Measurements from ENCODE around the gene UFC1. TPM values are rescaled to one million over a fixed set of nuclear protein-coding genes. Genes with fewer than 3 reads are reported as not detected.
A peak's percentile ranks its signal among the peaks of the same experiment; 100 is the strongest.

The UFC1 gene
- total RNA-seq, 1 experiment from 2014 or later = 63.7 TPM

DNA sequence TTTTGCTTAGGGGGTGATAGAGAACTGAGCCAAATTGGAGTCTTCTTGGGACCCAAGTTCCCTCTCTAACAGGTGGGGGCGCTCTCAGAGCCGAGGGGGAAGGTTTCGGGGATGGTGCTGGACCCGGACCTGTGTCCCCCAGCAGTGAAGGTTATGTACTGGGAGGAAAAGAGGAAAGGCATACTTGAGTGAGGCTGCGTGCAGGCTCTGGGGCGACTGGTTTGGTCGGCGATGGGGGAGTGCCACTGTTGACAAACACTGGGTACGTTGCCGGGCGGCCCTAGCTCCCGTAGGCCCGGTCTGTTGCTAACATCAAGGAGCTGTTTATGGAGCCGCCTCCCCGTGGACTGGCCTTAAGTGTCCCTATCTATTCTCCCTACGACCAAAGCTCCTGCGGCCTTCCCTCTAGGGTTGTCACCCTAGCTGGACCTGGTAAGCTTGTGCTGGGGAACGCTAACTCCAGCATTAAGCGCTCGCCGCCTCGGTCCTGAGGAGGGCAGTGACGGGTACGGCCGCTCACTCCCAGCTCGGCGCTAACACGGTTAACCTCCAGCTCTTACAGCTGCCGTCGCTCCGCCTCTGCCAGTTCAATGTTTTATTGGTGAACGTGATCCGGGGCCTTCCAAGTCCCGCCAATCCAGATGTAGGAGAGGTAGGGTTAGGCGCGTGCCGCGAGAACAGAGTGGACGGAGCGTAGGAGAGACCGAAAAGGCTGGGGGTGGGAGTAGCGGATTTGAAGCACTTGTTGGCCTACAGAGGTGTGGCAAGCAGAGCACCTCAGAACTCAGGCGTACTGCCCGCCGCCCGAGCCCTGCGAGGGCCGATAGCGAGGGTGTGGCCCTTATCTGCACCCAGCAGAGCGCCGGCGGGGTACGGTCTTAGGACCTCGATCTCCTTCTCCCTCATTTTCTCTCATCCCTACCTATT is 12.2 kb downstream of the UFC1 start, which contains the start of gene PPOX:
Gene PPOX (plus strand): TSS at position 685 of the 927 bp plus-strand sequence. CDS start 422 bp downstream, outside the sequence.
- no peaks in the 10 kb centered on the region for H3K27me3 ChIP-seq (ENCODE audit: insufficient read depth, low read length)
- peaks cover 8 to 29% of the 10 kb centered on the region in 2 experiments; a peak in 2 of 4 replicates for H3K36me3 ChIP-seq (ENCODE audit: control insufficient read depth in 1 of 2, insufficient read depth in 2 of 2, low read length in 2 of 2)
- H3K27ac ChIP-seq (ENCODE audit: low read depth, low read length) = peak within 1 kb of the TSS; percentile 65
- no peaks in the 10 kb centered on the region for H3K9me3 ChIP-seq (ENCODE audit: control insufficient read depth in 1 of 2, insufficient read depth in 1 of 2, low read depth in 1 of 2, low read length in 2 of 2)
- H3K9me2 ChIP-seq (ENCODE audit: insufficient read depth) = no peaks in the 10 kb centered on the region
- CTCF ChIA-PET = interaction anchor here (0.8 to 2.8 kb wide), 13 partner anchors 9 to 575 kb away, joined by 3 to 10 read pairs (median 4); partner anchors contain the start of genes B4GALT3, DEDD, NDUFS2 and TOMM40L
- no peak within 1 kb of the TSS for H2AFZ ChIP-seq (ENCODE audit: low read depth, low read length, poor library complexity, severe bottlenecking)
- intact Hi-C loops (cut with micrococcal nuclease) = no loop called here
- peak within 1 kb of the TSS; percentile 82 for H3K9ac ChIP-seq (ENCODE audit: low read length)
- H3K4me2 ChIP-seq (ENCODE audit: low read length) = peak within 1 kb of the TSS; percentile 87
- H4K20me1 ChIP-seq (ENCODE audit: insufficient read depth) = no peaks in the 10 kb centered on the region
- H3K4me1 ChIP-seq (ENCODE audit: control insufficient read depth in 1 of 2, insufficient read depth in 2 of 2, low read length in 2 of 2) = peaks cover 3 to 31% of the 10 kb centered on the region in 2 experiments; a peak in 3 of 4 replicates
- no TSS peak for BruUV-seq (replicated peaks)
- ATAC-seq (peak; percentile 93), DNase-seq (ENCODE audit: low read depth, low spot score) (peak; percentile 98)
- RAD21 ChIA-PET (ENCODE audit: low non-redundant PET in 1 of 2, low total read pairs in 2 of 2, uncharacterized antibody in 2 of 2, unreplicated experiment in 2 of 2) = no interaction called here
- POLR2A ChIA-PET = interaction anchor here (0.7 to 3.1 kb wide), 15 partner anchors 8 to 1465 kb away, joined by 3 to 24 read pairs (median 5); partner anchors contain the start of genes B4GALT3, DEDD, NDUFS2 and NIT1
- H3K4me3 ChIP-seq (replicated peaks in 1 of 2; ENCODE audit: low read depth in 1 of 2, low read length in 2 of 2) = peak within 1 kb of the TSS; percentile 71 to 82
- no peaks in the 10 kb centered on the region; the same call in 1 of the 2 replicates for H3K79me2 ChIP-seq (ENCODE audit: insufficient read depth, low read length)
- TF ChIP-seq EZH2phosphoT487 (IDR thresholded peaks at IDR 0.05; ENCODE audit: borderline replicate concordance) (no peak), FOSL1 (IDR thresholded peaks at IDR 0.05; ENCODE audit: low read depth) (no peak), RAD21 (IDR thresholded peaks at IDR 0.05; ENCODE audit: low read depth) (no peak), POLR2A (IDR thresholded peaks at IDR 0.05; ENCODE audit: borderline replicate concordance, extremely low read depth, insufficient read depth, insufficient read length) (peak; percentile 43), CBX3 (IDR thresholded peaks at IDR 0.05; ENCODE audit: low read depth) (no peak), ZFX (IDR thresholded peaks at IDR 0.05) (peak; percentile 42; the same call in 1 of the 2 replicates), TCF7L2 (IDR thresholded peaks at IDR 0.05; ENCODE audit: borderline replicate concordance, extremely low read depth, insufficient read depth, insufficient read length) (peak; percentile 82), POLR2AphosphoS5 (IDR thresholded peaks at IDR 0.05; ENCODE audit: low read depth, low read length) (peak; percentile 93), EGR1 (IDR thresholded peaks at IDR 0.05; ENCODE audit: low read depth) (no peak), CEBPB (IDR thresholded peaks at IDR 0.05; ENCODE audit: low read depth) (no peak), SIN3A (IDR thresholded peaks at IDR 0.05; ENCODE audit: low read depth) (no peak), ZNF274 (IDR thresholded peaks at IDR 0.05; ENCODE audit: low read depth, low read length) (no peak)
- TF ChIP-seq, protein P1, sequence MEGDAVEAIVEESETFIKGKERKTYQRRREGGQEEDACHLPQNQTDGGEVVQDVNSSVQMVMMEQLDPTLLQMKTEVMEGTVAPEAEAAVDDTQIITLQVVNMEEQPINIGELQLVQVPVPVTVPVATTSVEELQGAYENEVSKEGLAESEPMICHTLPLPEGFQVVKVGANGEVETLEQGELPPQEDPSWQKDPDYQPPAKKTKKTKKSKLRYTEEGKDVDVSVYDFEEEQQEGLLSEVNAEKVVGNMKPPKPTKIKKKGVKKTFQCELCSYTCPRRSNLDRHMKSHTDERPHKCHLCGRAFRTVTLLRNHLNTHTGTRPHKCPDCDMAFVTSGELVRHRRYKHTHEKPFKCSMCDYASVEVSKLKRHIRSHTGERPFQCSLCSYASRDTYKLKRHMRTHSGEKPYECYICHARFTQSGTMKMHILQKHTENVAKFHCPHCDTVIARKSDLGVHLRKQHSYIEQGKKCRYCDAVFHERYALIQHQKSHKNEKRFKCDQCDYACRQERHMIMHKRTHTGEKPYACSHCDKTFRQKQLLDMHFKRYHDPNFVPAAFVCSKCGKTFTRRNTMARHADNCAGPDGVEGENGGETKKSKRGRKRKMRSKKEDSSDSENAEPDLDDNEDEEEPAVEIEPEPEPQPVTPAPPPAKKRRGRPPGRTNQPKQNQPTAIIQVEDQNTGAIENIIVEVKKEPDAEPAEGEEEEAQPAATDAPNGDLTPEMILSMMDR (IDR thresholded peaks at IDR 0.05 in 2 of 3, conservative IDR thresholded peaks at IDR 0.05 in 1 of 3; ENCODE audit: borderline replicate concordance in 1 of 3, insufficient read depth in 1 of 3, low read depth in 2 of 3, low read length in 2 of 3) = peak in 2 of 3 experiments; percentile 60 to 61; a peak in 4 of 6 replicates
- TF ChIP-seq, protein P2, sequence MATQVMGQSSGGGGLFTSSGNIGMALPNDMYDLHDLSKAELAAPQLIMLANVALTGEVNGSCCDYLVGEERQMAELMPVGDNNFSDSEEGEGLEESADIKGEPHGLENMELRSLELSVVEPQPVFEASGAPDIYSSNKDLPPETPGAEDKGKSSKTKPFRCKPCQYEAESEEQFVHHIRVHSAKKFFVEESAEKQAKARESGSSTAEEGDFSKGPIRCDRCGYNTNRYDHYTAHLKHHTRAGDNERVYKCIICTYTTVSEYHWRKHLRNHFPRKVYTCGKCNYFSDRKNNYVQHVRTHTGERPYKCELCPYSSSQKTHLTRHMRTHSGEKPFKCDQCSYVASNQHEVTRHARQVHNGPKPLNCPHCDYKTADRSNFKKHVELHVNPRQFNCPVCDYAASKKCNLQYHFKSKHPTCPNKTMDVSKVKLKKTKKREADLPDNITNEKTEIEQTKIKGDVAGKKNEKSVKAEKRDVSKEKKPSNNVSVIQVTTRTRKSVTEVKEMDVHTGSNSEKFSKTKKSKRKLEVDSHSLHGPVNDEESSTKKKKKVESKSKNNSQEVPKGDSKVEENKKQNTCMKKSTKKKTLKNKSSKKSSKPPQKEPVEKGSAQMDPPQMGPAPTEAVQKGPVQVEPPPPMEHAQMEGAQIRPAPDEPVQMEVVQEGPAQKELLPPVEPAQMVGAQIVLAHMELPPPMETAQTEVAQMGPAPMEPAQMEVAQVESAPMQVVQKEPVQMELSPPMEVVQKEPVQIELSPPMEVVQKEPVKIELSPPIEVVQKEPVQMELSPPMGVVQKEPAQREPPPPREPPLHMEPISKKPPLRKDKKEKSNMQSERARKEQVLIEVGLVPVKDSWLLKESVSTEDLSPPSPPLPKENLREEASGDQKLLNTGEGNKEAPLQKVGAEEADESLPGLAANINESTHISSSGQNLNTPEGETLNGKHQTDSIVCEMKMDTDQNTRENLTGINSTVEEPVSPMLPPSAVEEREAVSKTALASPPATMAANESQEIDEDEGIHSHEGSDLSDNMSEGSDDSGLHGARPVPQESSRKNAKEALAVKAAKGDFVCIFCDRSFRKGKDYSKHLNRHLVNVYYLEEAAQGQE (IDR thresholded peaks at IDR 0.05; ENCODE audit: low read depth) = no peak
- TF ChIP-seq, protein P3, sequence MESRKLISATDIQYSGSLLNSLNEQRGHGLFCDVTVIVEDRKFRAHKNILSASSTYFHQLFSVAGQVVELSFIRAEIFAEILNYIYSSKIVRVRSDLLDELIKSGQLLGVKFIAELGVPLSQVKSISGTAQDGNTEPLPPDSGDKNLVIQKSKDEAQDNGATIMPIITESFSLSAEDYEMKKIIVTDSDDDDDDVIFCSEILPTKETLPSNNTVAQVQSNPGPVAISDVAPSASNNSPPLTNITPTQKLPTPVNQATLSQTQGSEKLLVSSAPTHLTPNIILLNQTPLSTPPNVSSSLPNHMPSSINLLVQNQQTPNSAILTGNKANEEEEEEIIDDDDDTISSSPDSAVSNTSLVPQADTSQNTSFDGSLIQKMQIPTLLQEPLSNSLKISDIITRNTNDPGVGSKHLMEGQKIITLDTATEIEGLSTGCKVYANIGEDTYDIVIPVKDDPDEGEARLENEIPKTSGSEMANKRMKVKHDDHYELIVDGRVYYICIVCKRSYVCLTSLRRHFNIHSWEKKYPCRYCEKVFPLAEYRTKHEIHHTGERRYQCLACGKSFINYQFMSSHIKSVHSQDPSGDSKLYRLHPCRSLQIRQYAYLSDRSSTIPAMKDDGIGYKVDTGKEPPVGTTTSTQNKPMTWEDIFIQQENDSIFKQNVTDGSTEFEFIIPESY (IDR thresholded peaks at IDR 0.05; ENCODE audit: extremely low read depth, insufficient replicate concordance, low read length) = peak; percentile 92
- TF ChIP-seq, protein P4, sequence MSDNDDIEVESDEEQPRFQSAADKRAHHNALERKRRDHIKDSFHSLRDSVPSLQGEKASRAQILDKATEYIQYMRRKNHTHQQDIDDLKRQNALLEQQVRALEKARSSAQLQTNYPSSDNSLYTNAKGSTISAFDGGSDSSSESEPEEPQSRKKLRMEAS (IDR thresholded peaks at IDR 0.05) = no peak
- TF ChIP-seq, protein P5, sequence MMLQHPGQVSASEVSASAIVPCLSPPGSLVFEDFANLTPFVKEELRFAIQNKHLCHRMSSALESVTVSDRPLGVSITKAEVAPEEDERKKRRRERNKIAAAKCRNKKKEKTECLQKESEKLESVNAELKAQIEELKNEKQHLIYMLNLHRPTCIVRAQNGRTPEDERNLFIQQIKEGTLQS (IDR thresholded peaks at IDR 0.05) = no peak
